Left forelimb (tissue), 1 donor: Measurements from ENCODE around the gene SLC35F3.

ENCODE experiments used
- DNase-seq: peaks from one replicate; pipeline ENCODE4 v3.0.0-alpha.2; 2018; ENCODE audit warnings: low spot score

SLC35F3 gene

DNA sequence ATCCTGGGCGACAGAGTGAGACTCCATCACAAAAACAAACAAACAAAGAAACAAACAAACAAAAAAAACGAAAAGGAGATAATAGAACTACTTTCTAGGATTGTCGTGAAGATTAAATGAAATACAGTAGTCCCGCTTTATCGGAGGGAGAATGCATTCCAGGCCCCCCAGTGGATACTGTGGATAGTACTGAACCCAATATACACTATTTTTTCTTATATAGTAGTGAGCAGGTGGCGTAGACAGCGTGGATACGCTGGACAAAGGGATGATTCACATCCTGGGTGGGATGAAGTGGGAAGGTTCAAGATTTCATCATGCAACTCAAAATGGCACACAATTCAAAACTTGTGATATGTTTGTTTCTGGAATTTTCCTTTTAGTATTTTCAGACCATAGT is 8.0 kb downstream of the SLC35F3 start:
- DNase-seq, result no peak

DNA sequence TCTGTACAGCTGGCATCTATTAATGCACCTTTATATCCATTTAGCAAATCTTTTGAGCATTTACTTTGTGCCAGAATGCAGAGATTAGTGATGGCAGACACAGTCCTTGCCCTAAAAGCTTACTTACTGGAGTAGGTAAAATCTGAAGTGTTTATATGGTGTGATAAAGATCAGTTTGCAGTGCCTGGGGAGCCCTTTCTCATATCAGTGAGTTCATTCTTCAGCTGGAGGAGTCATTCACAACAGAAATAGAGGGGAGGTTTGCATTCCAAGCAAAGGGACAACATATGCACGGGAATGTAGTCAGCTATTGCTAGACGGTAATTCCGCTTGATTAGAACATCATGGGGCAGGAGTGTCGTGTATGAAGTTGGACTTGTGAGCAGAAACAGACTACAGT is 8.4 kb downstream of the SLC35F3 start:
- no peak for DNase-seq

DNA sequence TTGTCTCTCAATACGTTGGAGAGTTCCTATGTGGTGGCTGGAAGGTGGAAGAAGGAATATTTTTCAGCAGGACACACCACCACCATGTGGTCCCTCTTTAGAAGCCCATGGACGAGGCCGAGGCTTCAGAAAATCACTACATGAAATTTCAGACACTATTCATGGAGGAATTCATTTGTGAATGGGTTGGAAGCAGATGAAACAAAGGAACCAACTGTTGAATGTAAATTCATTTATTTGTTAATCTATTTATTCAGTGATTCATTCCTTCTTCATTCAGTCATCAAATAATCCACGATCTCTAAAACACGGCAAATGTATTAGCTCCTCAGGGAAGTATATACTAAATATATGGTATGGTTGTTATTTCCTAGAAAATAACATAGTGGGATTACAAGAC is 12.2 kb downstream of the SLC35F3 start:
- no peak for DNase-seq

DNA sequence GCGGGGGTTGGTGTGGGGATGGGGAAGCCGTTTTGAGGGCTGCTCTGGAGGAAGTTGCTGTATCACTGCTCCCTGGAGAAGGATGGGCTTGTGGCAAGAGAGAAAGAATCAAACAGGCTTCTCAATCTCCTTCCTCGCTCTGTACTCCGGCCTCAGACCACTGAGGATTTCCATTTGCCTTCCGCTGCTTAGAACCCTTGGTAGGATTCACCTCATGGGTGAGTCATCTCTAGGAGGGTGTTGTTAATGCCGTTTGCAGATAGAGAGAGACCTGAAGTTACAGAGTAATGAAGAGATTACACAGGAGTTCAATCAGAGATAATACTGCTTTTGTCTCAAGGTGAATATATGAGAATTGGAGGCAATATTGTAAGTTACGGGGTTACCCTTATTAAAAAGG is 15.3 kb downstream of the SLC35F3 start:
- DNase-seq, result no peak

DNA sequence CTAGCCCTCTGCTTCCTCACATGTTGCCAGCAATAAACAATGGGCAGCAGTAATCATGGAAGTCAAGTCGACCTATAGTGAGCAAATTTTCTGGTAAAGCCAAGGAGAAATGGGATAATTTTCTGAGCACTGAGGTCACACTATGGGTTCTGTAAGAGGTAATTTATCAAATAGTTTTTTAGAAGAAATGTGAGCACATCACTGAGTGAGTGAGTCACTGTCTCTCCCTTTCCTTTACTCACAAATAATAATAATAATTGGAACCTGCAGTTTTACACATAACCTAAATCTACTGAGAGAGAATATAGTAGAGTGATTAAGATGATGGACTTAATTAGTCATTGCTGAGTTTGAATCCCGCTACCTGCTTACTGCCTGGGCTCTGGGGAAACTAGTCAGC is 23.6 kb downstream of the SLC35F3 start:
- no peak for DNase-seq

DNA sequence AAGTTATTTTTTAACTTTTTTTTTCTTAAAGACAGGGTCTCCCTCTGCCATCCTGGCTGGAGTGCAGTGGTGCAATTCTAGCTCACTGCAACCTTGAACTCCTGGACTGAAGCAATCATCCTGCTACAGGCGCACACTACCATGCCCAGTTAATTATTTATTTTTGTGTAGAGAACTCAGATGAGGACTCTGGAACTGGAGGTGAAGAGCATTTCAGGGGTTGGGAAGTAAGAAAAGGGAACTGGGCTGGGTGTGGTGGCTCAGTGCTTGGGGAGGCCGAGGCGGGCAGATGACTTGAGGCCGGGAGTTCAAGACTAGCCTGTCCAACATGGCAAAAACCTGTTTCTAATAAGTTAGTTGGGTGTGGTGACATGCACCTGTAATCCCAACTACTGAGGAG is 28.9 kb downstream of the SLC35F3 start:
- DNase-seq, result no peak

DNA sequence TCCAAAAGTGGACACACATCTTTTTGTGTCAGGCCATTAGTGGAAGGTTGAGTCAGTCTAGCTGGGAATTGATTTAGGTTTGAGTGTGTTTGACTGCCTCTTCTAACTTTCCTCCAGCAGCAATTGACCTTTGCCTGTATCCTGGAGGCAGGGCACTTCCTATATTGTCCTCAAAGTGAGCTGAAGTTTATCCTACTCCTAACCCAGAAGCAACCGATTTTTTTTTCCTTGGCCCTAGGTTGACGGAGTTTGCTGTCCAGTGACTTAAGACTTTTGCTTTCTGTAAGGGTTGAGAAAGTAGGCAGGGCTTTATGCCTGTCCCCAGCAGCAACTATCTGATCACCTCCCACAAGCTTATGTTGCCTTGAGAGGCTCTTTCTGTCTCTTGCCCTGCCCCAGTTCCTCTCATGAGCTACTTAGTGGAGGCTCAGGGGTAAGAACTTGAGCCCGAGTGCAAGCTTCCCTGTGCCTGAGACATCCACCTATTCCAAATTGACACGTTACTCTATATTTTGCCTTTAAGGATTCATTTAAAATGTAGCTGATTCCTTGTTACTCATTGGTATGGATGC is 30.9 kb downstream of the SLC35F3 start:
- DNase-seq, result no peak

DNA sequence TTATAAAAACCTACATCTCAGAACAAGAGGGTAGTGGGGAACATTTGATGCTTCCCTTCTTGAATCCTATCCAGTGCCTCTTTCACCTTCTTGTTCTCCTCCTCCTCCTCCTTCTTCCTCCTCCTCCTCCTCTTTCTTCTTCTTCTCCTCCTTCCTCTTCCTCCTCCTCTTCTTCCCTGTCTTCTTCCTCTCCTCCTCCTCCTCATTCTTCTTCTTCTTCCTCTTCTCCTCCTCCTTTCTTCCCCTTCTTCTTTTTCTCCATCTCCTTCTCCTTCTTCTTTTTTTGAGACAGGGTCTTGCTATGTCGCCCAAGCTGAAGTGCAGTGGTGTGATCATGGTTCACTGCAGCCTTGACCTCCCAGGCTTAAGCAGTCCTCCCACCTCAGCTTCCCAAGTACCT is 31.9 kb downstream of the SLC35F3 start:
- no peak for DNase-seq

DNA sequence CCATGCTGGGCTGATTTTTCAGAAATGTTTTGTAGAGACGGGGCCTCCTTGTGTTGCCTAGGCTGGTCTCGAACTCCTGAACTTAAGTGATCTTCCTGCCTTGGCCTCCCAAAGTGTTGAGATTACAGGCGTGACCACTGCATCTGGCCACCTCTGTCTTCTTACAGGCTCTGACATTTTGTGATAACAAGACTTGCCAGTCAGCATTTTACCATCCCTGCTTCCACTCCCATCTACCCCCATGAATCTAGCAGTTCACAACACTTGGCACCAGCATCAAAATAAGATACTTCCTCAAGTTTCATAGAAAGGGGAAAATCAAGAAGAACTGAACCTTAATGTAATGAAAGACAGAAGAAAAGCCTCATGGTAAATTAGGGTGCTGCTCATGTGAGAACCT is 32.4 kb downstream of the SLC35F3 start:
- no peak for DNase-seq

DNA sequence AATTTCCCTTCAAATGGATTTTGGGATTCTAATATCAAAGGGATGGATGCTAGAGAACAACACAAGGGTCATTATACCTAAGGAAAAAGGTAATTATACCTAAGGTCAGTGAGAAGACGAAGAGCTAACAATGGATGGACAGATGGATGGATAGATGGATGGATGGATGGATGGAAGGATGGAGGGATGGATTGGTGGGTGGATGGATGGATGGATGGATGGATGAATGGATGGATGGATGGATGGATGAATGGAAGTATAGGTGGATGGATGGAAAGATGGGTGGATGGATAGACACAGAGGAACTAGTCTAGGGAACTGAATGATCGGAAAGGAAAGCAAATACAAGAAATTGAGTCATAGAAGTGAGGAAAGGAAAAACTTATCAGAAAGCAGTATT is 34.0 kb downstream of the SLC35F3 start:
- no peak for DNase-seq

DNA sequence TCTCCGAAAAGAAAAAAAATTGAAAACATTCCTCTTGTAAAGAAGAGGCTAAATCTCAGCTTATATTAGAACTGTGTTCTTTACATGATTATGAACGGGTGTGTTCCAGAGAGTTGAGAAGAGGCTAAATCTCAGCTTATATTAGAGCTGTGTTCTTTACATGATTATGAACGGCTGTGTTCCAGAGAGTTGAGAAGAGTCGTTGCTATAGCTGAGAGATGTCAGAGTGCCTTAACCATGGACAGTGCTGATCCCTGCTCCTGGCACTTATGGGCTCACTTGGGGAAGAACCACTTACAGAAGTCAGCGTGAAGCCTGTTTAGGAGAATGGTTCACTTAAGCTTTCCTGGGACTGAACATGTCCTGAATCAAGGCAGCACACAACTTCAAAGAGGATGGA is 35.0 kb downstream of the SLC35F3 start:
- DNase-seq, result no peak

DNA sequence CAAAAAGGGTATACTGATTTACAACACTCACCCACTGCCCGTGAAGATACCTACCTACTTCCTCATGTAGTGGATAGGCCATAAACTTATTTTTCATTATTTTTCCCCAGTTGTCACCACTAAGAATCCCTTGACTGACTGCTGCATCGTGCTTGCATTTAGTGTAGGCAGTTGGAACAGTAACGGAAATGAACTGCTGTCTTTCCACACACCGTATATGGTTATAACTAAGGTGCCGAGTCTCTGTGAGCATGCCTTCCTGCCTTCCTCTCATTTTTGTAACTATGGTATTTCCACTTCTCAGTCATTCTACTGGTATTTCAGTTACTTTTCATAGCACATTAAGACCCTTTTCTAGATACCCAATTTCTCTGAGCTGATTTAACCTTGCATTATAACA is 36.4 kb downstream of the SLC35F3 start:
- no peak for DNase-seq

DNA sequence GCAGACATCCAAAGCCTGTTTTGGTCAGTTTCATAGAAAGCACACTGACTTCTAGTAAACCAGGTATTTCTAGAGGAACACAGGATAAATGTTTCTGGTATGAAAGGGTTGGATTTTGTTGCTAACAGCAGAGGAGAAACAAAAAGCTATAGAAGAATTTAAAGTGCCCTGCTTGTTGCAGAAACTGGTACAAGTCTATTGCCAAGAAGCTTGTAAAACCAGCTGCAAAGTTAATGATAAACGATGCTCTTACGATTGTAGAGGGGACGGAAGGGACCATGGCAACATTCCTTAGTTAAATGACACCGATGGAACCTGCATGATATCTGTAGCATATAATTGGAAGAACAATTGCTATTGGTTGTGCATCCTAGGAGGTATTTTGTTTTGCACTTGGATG is 40.1 kb downstream of the SLC35F3 start:
- no peak for DNase-seq

DNA sequence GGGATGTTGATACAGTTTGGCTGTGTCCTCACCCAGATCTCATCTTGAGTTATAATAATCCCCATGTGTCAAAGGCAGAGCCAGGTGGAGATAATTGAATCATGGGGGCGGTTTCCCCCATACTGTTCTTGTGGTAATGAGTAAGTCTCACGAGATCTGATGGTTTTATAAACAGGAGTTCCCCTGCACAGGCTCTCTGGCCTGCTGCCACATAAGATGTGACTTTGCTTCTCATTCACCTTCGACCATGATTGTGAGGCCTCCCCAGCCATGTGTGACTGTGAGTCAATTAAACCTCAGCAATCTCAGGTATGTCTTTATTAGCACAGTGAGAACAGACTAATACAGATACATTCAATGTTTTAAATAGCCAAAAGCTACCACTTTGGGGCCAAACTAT is 41.1 kb downstream of the SLC35F3 start:
- no peak for DNase-seq

DNA sequence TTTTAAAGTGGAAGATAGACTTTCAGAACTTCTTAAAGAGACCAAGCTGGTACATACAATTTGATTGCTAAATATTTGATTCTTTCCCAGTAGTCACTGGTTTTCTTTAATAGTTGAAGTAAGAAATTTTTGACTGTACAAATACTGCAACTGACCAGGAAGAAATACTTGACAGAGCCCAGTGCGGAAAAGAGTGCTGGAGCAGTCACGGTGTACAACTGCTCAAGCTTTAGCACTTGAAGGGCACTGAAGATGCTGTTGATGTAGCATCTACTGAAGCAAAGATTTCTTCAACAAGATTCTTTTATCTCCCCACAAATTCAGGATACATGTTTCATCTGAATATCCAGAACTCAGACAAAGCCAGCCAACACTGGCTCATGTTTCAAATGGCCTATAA is 41.5 kb downstream of the SLC35F3 start:
- no peak for DNase-seq

DNA sequence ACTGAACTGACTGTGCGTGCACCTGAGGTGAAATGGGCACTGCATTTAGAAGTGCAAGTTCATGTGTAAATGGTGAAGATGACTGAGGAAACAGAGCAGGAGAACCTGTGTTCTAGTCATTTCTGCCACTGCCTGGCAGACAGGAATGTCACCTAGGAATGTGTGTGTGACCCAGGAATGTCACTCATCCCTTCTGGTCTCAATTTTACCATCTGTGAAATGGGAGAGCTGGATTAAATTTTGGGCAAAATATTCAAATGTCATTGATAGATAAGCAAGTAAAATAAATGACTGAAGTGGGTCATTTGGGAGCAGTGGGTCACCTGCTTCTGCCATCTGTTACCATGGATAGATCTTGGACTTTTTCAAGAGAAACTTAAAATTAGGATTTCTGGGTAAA is 42.2 kb downstream of the SLC35F3 start:
- DNase-seq, result no peak

DNA sequence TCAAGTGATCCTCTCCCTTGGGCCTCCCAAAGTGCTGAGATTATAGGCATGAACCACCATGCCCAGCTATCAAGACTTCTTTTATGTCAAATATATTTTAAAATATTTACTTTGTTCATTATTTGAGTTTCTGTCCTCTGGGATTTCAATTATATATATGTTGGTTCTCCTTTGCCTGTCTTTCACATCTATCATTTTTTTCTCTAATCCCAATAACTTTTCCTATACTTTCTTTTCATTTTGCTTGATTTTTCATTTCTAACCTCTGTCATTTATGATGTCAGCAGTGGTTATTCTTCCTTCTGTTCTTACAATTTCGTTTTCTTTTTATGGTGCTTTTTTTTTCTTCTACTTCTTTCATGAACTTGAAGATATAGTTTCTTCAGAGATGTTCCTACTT is 47.3 kb downstream of the SLC35F3 start:
- no peak for DNase-seq

DNA sequence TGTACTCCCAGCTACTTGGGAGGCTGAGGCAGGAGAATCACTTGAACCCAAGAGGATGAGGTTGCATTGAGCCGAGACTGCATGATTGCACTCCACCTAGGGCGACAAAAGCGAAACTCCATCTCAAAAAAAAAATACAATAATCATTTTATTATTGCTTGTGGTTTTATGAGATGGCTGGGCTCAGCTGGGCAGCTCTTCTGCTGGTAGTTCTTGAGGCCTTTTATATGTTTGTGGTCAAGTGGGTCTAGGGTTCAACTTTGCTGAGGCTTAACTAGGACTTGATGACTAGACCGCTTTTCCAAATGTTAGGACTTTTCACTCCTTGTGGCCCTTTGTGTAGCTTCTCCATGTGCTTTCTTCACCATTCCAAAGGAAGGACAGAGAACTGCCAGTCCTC is 53.2 kb downstream of the SLC35F3 start:
- no peak for DNase-seq

DNA sequence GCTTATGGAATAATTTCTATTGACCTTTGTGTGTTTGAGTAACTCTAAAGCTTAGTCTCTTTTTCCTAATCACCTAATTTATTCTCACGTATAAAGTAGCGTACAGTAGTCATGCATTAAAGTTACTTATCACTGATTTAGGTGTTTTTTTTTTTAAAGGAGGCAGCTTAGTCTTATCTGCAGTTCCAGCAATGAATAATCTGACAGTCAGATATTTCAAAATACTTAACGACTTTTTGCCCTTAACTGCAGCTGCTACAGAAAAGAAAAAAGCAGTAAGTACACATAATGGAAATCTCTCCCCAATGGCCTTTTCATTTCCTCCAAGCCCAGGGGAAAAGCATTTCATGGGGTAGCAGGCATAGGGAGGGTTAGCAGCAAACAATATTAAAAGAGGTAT is 54.6 kb downstream of the SLC35F3 start:
- DNase-seq, result no peak

DNA sequence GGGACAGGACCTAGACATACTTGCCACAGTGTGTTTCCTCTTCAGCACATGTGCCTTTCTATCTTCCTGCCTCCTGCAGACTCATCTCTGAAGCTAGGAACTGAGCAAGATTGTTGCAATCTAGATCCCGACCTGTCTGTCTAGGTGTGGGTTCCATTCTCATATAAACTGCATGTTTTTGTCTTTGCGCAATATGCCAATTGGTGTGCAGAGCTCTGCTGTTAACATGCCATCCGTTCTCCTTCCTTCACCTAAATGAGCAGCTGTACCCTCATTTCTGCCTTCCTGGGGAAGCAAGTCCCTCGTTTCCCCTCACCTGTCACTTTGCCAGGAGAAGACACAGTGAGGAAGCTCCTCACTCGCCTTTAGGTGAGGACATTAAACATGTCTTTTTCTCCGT is 55.5 kb downstream of the SLC35F3 start:
- DNase-seq, result no peak

DNA sequence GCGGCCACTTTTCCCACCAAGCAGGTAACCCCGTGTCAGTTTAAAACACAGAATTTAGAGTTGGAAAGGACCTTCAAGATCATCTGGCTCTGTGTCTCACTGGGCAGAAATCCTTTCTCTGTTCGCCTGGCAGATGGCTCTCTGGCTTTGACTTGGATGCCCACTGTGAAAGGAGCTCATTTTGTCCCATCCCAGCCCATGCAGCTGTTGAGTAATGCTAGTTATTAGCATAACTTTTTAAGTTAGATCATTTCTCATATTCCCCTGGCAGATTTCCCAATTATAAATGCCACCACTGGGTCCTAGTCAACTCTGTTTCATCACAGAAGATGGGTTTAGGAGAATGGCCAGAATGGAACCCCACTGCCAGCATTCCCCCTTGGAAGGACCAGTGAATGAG is 55.9 kb downstream of the SLC35F3 start:
- DNase-seq, result no peak

DNA sequence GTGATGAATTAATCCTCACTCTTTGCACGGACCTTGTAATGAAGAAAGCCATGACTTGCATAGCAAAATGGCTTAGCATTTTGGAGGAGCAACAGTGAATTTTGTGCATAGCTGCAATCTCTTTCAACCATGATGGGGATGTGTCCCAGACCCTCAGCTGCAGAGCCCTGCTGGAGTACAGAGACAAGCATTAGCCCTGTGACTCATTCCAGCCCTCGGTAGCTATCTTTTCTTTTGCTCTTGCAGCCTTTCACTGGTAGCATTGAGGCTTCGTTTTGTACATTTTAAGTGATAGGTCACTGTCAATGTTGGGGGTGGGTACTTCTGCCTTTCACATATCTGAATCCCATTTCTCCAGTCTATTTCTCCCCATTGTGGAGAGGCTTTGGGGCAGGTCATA is 58.4 kb downstream of the SLC35F3 start:
- no peak for DNase-seq

DNA sequence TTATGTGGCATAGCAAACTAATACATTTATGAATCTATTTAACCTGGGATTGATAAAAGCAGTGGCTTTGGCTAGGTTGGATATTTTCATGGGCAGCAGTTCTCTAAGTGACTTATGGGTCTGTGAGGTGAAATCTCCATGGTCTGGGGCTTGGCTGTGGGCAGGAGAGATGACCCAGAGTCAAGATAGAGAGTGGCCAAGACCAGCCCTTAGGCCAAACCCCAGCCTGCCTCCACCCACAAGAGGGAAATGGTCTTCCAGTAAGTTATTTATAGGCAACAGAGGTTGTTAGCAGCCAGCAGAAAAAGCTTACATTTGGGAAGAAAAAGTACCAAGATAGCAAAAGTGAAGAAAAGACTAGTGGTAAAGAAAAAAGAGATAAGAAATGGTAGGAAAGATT is 61.4 kb downstream of the SLC35F3 start:
- DNase-seq, result no peak

DNA sequence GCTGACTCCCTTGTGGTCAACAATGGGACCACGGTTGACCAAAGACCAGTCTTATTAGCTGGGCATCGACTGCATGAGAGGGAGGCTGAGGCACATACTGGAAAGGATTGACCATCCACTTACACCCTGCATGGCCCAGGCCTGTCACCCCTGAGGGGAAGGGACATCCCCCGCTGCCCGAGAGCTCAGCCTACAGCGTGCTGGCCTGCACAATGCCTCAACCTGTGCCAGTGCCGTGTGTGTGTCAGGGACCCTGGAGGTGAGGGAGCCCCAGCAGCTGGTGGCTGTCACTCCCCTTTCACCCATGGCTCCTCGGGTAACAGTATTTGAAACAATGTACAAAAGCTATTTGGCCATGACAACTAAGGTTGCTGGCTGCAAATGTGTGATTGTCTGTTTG is 67.3 kb downstream of the SLC35F3 start:
- DNase-seq, result no peak

DNA sequence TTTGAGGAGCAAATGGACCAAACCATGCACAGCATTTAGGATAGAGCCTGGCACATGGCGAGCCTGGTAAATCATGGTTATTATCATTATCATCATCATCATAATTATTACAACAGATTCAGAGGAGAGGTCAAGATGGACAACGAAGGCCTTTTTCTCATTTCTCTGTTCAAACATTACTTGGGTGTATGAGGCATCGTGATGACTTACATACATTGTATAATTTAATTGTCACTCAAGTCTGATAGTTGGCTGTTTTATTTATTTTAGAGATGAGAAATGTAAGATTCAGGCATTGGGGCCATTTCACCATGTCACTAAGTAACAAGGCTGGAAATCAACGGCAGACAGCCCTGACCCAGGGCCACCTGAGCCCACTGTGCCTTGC is 68.1 kb downstream of the SLC35F3 start:
- DNase-seq, result no peak
